ENCODE results near the gene SNRNP70.

- TF ChIP-seq, protein P1, sequence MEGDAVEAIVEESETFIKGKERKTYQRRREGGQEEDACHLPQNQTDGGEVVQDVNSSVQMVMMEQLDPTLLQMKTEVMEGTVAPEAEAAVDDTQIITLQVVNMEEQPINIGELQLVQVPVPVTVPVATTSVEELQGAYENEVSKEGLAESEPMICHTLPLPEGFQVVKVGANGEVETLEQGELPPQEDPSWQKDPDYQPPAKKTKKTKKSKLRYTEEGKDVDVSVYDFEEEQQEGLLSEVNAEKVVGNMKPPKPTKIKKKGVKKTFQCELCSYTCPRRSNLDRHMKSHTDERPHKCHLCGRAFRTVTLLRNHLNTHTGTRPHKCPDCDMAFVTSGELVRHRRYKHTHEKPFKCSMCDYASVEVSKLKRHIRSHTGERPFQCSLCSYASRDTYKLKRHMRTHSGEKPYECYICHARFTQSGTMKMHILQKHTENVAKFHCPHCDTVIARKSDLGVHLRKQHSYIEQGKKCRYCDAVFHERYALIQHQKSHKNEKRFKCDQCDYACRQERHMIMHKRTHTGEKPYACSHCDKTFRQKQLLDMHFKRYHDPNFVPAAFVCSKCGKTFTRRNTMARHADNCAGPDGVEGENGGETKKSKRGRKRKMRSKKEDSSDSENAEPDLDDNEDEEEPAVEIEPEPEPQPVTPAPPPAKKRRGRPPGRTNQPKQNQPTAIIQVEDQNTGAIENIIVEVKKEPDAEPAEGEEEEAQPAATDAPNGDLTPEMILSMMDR (IDR thresholded peaks at IDR 0.05; ENCODE audit: extremely low read depth in 1 of 2, insufficient read depth in 1 of 2, low read depth in 1 of 2, low read length in 2 of 2): peak in 1 of 2 donors; percentile 6
- no peak for TF ChIP-seq POLR2AphosphoS5 (IDR thresholded peaks at IDR 0.05; ENCODE audit: insufficient read depth, low read depth, low read length)
- TF ChIP-seq MAX (IDR thresholded peaks at IDR 0.05; ENCODE audit: insufficient read depth, insufficient read length): no peak
- TF ChIP-seq EZH2 (IDR thresholded peaks at IDR 0.05; ENCODE audit: borderline replicate concordance, low read depth, low read length, severe bottlenecking): no peak
- TF ChIP-seq GATA2 (IDR thresholded peaks at IDR 0.05; ENCODE audit: insufficient read depth, insufficient read length, low read depth, low read length): no peak
- no peak for TF ChIP-seq MYC (IDR thresholded peaks at IDR 0.05; ENCODE audit: low read depth, low read length)
- TF ChIP-seq POLR2A (IDR thresholded peaks at IDR 0.05; ENCODE audit: low read depth, low read length): no peak
These were observed 48.6 kb downstream of the SNRNP70 start for GRCh38 chr19:49133621-49134454.
